NOMO-1 treated with DMSO at 0.1 percent for 48 hours (cell line): ENCODE results near the gene APC2.
"Not testable (repeated sequence)": the region's sequence is repeated elsewhere in the genome, so short reads cannot be mapped to it uniquely, and the experiment has no call there.

Experiments
- DNase-seq: peaks from one replicate; lab custom pipeline; 2025; ENCODE audit not compliant: unreplicated experiment; lab: John Stamatoyannopoulos, UW

The APC2 gene

GRCh38 chr19:1509602-1510441, 59.9 kb downstream of the APC2 start:
- no peak for DNase-seq

GRCh38 chr19:1510442-1510806, 60.5 kb downstream of the APC2 start:
- no peak for DNase-seq

GRCh38 chr19:1510807-1511206, 60.9 kb downstream of the APC2 start:
- DNase-seq, result no peak

GRCh38 chr19:1511318-1512317, 61.7 kb downstream of the APC2 start:
- DNase-seq, result no peak

- DNase-seq, result peak; percentile 70
Observed at GRCh38 chr19:1512671-1513498, 63.0 kb downstream of the APC2 start, which contains the start of gene ADAMTSL5. ADAMTSL5 (minus strand) TSS chr19:1513019; CDS start chr19:1510943, 2,076 bp downstream.

GRCh38 chr19:1513499-1514294, 63.8 kb downstream of the APC2 start:
- DNase-seq, result peak; percentile 61

GRCh38 chr19:1514295-1514661, 64.4 kb downstream of the APC2 start:
- DNase-seq, result no peak

GRCh38 chr19:1514986-1515721, 65.2 kb downstream of the APC2 start:
- DNase-seq, result no peak

- DNase-seq, result no peak
Observed at GRCh38 chr19:1516395-1516753, 66.5 kb downstream of the APC2 start.

GRCh38 chr19:1518471-1518870, 68.5 kb downstream of the APC2 start:
- DNase-seq, result no peak

- DNase-seq, result not testable (repeated sequence)
Observed at GRCh38 chr19:1519802-1520201, 69.9 kb downstream of the APC2 start.

GRCh38 chr19:1520203-1520780, 70.4 kb downstream of the APC2 start:
- DNase-seq, result no peak

GRCh38 chr19:1521636-1522035, 71.7 kb downstream of the APC2 start:
- DNase-seq, result no peak

GRCh38 chr19:1522061-1522460, 72.1 kb downstream of the APC2 start:
- DNase-seq, result no peak

- no peak for DNase-seq
Observed at GRCh38 chr19:1522838-1523237, 72.9 kb downstream of the APC2 start.
